Middle frontal gyrus (tissue), 1 donor: ENCODE measurements around the gene TEX10.

Experiments
- DNase-seq: peaks from one replicate; pipeline ENCODE4 v3.0.0-alpha.2; 2015; ENCODE audit warnings: low spot score; ENCODE audit errors: extremely low spot score

TEX10 gene

DNA sequence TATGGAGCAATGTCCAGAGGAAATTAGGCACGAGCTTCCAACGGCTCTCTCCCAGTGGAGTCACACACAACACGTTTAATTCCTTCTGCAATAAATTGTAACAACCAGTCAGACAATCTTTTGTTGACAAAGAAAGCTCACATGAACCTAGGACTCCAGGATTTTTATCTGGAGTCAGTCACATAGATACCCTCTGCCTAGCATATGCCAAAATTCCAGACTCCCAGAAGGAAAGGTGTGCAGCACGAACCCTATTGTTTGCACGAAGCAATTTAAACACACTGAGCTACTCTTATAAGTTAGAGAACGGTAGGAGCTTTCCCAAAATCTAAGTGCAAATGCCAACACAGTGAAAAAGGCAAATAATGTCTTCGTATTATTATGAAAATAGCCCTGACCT is 67.1 kb downstream of the TEX10 start:
- no peak for DNase-seq

DNA sequence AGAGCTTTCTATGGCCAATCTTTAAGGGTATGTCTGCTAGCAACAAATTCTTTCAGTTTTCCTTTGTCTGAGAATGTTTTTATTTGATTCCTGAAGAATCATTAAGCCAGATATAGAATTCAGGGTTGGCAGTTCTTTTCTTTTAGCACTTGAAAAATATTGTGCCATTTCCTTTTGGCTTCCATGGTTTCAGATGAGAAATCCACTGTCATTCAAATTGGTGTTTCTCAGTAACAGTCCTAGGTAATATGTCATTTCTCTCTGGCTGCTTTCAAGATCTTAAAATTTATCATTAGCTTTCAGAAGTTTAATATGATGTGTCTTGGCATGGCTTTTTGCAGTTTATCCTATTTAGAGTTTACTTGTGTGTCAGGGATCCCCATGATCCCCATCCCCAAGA is 67.7 kb downstream of the TEX10 start:
- no peak for DNase-seq

DNA sequence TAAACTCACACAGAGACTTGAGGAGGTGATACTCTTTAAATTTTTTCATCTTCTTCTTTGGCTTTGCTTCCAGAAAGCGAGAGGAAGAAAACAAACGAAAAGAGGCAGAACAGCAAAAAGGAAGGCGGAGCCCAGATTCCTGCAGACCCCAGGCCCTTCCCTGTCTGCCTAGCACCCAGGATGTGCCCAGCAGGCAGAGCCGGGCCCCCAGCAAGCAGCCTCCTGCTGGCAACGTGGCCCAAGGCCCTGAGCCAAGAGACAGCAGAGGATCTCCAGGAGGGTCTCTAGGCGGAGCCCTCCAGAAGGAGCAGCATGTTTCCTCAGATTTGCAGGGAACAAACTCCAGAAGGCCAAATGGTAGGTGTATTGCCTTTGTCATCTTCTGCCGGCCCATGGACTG is 68.5 kb downstream of the TEX10 start:
- DNase-seq: no peak

DNA sequence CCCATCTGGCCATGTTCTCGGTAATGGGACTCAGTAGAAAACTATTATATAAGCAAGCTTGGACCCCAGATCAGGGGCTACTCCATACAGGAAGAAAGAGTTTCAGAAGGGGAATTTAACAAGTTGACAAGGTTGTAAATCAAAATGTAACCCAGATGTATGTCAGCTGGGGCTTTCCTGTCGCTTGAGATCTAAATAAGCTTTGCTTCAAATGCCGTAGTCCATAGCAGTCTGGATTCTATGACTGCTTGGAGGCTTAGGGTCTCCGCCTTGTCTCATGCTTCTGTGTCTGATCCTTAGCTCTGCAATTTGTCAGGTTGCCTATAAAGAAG is 70.4 kb downstream of the TEX10 start:
- no peak for DNase-seq

DNA sequence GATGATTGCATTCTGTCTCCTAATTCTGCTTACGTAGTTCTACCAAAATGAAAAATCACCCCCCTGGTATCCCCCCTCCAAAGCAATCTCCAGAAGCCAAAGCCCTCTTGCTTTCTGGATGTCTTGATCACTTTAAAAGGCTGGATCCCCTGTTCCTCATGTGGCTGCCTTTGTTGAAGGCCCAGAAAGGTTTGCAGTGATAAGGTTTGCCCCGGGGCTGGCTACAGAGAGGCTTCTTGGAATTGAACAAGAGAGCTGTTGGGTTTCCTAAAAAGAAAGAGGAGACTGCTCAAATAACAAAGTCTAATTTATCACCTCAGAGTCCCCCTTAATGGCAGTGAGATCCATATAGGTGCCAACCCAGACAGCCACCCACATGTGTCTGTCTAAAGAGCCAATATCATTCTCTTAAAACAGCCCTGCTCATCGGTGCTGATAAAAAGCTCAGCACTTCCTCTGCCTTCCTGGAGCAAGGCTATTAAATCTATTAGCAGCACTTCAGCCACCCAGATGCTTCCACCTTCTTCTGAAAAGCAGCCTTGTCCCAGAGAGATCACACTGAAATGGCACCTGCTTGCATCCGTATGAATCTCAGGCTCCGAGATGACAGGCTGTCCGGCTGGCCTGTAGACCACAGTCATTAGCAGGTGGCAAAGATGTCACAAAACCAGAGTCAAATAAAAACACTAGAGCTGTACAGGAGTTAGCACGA is 70.9 kb downstream of the TEX10 start:
- DNase-seq: no peak

DNA sequence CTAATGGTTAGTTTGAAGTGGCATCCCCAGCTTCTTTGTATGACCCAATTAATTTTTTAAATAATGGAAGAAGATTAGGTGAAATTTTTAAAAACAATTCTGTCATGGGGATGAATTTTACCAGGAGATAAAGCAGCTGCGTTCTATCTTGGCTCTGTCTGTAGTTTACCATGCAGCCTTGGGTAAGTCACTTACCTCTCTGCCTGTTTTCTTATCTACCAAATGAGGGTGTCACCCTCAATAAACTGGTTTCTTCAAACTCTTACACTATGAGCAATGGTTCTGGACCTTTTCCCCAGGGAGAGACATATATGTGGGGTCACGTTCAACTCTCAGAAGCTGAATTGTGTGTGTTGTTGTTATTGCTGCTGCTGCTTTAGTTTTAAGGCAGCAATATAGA is 71.7 kb downstream of the TEX10 start:
- no peak for DNase-seq

DNA sequence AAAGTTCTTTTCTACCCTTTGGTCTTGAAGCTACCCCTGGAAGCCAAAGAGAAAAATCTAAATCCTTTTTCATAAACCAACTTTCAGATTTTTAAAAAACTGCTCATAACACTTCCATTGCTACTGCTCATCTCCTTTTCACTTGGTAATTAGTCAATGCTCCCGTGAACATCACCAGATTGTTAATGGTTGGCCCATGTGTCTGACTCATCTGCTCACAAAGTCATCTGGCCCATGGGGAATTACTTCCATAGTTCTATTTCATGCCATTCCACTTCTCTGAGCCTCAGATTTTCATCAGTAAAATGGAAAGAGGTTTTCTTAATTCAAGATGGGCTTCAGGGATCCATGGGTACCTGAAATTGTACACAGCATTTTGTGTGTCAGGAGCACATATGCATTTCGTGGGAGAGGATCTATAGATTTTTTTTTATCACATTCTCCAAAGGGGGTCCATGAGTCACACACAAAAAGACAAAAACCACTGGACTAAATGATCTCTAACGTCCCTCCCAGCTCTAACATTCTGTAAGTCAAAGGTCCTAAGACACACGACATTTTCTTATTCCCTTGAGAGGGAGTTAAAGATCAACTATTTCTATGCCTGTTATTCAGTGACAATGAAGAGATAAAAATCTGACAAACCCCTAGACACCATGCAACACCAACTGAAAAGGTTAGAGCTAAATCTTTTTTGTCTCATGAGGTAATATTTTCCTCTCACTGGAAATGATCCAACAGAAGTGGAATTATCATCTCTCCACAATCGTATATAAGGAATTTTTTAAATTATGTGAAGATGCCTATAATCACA is 75.4 kb downstream of the TEX10 start:
- DNase-seq: no peak

DNA sequence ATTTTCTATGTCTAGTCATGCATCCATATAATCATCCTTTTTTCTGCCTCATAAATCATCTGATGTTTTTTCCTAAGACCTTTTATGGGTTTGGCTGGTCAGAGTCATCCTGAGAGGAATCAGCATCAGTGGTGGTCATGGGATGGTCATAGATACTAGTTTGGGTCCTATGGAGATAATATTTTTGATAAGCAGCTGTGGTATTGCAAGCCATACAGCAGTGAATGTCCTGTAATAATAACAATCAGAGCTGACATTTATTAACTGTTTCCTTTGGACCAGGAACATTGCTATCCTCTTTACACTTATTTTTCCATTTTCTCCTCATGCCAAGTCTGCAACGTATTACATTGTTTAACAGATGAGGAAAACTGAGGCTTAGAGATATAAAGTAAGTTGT is 83.1 kb downstream of the TEX10 start:
- no peak for DNase-seq

DNA sequence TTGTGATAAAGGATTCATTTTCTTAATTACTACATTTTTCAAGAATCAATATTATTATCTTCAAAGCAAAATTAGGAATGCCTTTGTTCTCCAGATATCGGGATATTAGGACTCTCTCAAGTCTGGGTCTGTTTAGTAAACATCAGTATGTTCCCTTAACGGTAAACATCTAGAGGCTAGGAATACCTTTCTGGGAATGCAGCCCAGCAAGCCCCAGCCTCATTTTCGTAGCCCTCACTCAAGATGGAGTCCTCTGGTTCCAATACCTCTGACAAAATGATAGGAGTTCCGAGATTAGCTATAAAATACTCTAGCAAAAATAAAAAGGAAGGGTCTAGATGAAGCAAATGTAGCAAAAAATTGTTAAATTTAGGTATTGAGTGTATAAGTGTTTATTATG is 84.5 kb downstream of the TEX10 start:
- no peak for DNase-seq

DNA sequence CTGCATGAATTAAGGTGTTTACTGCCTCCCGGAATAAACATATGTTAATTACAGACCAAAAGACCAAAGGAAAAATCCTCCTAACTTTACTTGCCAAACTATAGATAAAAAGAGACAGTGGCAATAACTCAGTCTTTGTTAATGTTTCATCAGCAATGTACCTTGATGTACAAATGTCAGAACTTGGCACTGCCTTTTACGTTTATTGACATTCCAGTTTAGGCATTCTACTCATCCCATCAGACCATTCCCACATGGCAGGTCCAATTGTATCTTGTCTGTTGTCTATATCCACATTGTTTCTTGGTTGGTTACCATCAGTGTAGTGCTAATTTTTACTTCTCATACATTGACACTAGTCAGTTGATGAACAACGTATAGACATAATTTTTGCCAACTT is 85.5 kb downstream of the TEX10 start:
- DNase-seq: no peak
